C4-2B (cell line): ENCODE results near the gene GRID1.

ENCODE experiments used
- CTCF ChIP-seq: fragments of 450-650 bp; conservative IDR thresholded peaks from 2 replicates; pipeline ENCODE4 v1.5.1; 2017; ENCODE audit warnings: mild to moderate bottlenecking
- ZFX ChIP-seq: fragments of 450-650 bp; IDR thresholded peaks from 2 replicates; pipeline ENCODE4 v1.6.1; 2017

- TF ChIP-seq CTCF (no peak), ZFX (no peak)
Observed at GRCh38 chr10:86372784-86373239, 6.2 kb upstream of the GRID1 start.
